HepG2 (cell line): ENCODE measurements around the gene GFRA1. TPM values are rescaled to one million over a fixed set of nuclear protein-coding genes. Genes with fewer than 3 reads are reported as not detected.

ENCODE experiments used
- ATAC-seq: fragments of 200-7000 bp; cut with Tn5 transposase; 3 replicates; pipeline ENCODE4 v1.9.1; 2020; ENCODE audit warnings: mild to moderate bottlenecking, moderate library complexity
- BruUV-seq: library from RNA; stranded (reverse); fragments of 400-500 nt; replicated peaks from 2 replicates; lab custom pipeline; 2021; lab: Mats Ljungman, UMichigan
- CTCF ChIA-PET: fragments of 300-600 bp; formaldehyde crosslinking; extraction: SDS; loops from one replicate; lab custom pipeline; 2021; ENCODE audit warnings: low total read pairs, inconsistent platforms, low intra/inter-chr PET ratio; lab: Yijun Ruan, JAX
- POLR2A ChIA-PET: fragments of 350-600 bp; sonication (Branson Sonifier 250); formaldehyde crosslinking; loops from one replicate; lab custom pipeline; 2020; ENCODE audit warnings: antibody characterized with exemption, inconsistent platforms; lab: Yijun Ruan, JAX
- DNase-seq: peaks from one replicate; pipeline ENCODE4 v3.0.0-alpha.2; 2015; ENCODE audit warnings: low spot score
- FAIRE-seq: peaks from 3 replicates; lab custom pipeline; 2011; peaks lifted over from hg19 to GRCh38; lab: Jason Lieb, UNC
- H2AFZ ChIP-seq: one replicate; pipeline ENCODE4 v1.6.1; 2011; ENCODE audit warnings: low read length, inconsistent platforms
- H3K27ac ChIP-seq: fragments of 300-600 bp; 3 replicates; pipeline ENCODE4 v1.8.0; 2011; ENCODE audit warnings: mixed run types, mild to moderate bottlenecking, mixed read lengths, low read length, inconsistent platforms; ENCODE audit not compliant: insufficient read depth; ENCODE audit errors: extremely low read length
- H3K27me3 ChIP-seq, 2 experiments: fragments of 200-600 bp in 1 of 2; 2 replicates in 1 of 2; 3 replicates in 1 of 2; pipeline versions ENCODE4 v1.6.0 to v1.8.0; 2011; ENCODE audit warnings: low read length in 2 of 2, mild to moderate bottlenecking in 2 of 2, moderate library complexity in 2 of 2, inconsistent platforms in 1 of 2; ENCODE audit not compliant: insufficient read depth in 2 of 2, control insufficient read depth in 1 of 2
- H3K36me3 ChIP-seq, 2 experiments: fragments of 200-600 bp in 1 of 2; replicated peaks in 1 of 2; 2 replicates in 1 of 2; 3 replicates in 1 of 2; pipeline versions ENCODE4 v1.5.1 to v1.8.0; 2011; ENCODE audit warnings: low read length in 2 of 2, inconsistent platforms in 1 of 2; ENCODE audit not compliant: insufficient read depth in 2 of 2, control insufficient read depth in 1 of 2
- H3K4me1 ChIP-seq: 2 replicates; pipeline ENCODE4 v1.5.1; 2012; ENCODE audit warnings: low read length, inconsistent platforms; ENCODE audit not compliant: insufficient read depth
- H3K4me2 ChIP-seq: 2 replicates; pipeline ENCODE4 v1.6.0; 2011; ENCODE audit warnings: low read depth, low read length, inconsistent platforms
- H3K4me3 ChIP-seq, 3 experiments: fragments of 200-600 bp in 1 of 3; sonication (generic), shearing (Covaris generic) in 1 of 3; replicated peaks in 1 of 3; 2 replicates each; pipeline ENCODE4 v1.5.1; 2011 to 2016; ENCODE audit warnings: low read length in 3 of 3, inconsistent platforms in 2 of 3, low read depth in 2 of 3, mild to moderate bottlenecking in 2 of 3, control low read depth in 1 of 3, mixed read lengths in 1 of 3; ENCODE audit not compliant: insufficient read depth in 1 of 3
- H3K79me2 ChIP-seq: one replicate; pipeline ENCODE4 v1.6.1; 2011; ENCODE audit warnings: low read length, inconsistent platforms; ENCODE audit not compliant: insufficient read depth
- H3K9ac ChIP-seq: 2 replicates; pipeline ENCODE4 v1.6.0; 2011; ENCODE audit warnings: mild to moderate bottlenecking, low read depth, low read length, inconsistent platforms; ENCODE audit not compliant: insufficient read depth
- H3K9me3 ChIP-seq: 2 replicates; pipeline ENCODE4 v1.5.1; 2012; ENCODE audit warnings: mild to moderate bottlenecking, low read length
- H4K20me1 ChIP-seq: 2 replicates; pipeline ENCODE4 v1.6.0; 2011; ENCODE audit warnings: inconsistent platforms, mild to moderate bottlenecking, low read length, moderate library complexity; ENCODE audit not compliant: insufficient read depth
- AGO1 ChIP-seq: fragments of 200-400 bp; formaldehyde crosslinking; IDR thresholded peaks from 2 replicates; pipeline ENCODE4 v1.6.1; 2017; ENCODE audit warnings: mild to moderate bottlenecking, low read depth, low read length, moderate library complexity; ENCODE audit not compliant: poor library complexity, severe bottlenecking
- MTF2 ChIP-seq: sonication (generic); formaldehyde crosslinking; IDR thresholded peaks from 2 replicates; pipeline ENCODE4 v1.5.0; 2020; ENCODE audit warnings: missing genetic modification reagents, borderline replicate concordance
- RORA ChIP-seq: sonication (generic); formaldehyde crosslinking; IDR thresholded peaks from 2 replicates; pipeline ENCODE4 v1.5.0; 2020; ENCODE audit warnings: mild to moderate bottlenecking, missing genetic modification reagents, moderate library complexity
- TEAD2 ChIP-seq: sonication (generic); formaldehyde crosslinking; IDR thresholded peaks from 2 replicates; pipeline ENCODE4 v1.9.0; 2021; ENCODE audit warnings: missing genetic modification reagents
- YEATS4 ChIP-seq: sonication (generic); formaldehyde crosslinking; IDR thresholded peaks from 2 replicates; pipeline ENCODE4 v1.4.0; 2020; ENCODE audit warnings: missing genetic modification reagents, borderline replicate concordance
- ZNF12 ChIP-seq: sonication (generic); formaldehyde crosslinking; IDR thresholded peaks from 2 replicates; pipeline ENCODE4 v1.5.0; 2020; ENCODE audit warnings: missing genetic modification reagents
- ZNF296 ChIP-seq: sonication (generic); formaldehyde crosslinking; conservative IDR thresholded peaks from 2 replicates; pipeline ENCODE4 v1.5.0; 2020; ENCODE audit warnings: mild to moderate bottlenecking, missing genetic modification reagents
- ZNF766 ChIP-seq: sonication (generic); formaldehyde crosslinking; IDR thresholded peaks from 2 replicates; pipeline ENCODE4 v1.5.0; 2020; ENCODE audit warnings: missing genetic modification reagents, borderline replicate concordance
- ZZZ3 ChIP-seq: sonication (generic); formaldehyde crosslinking; IDR thresholded peaks from 2 replicates; pipeline ENCODE4 v1.4.0; 2020; ENCODE audit warnings: missing genetic modification reagents, mild to moderate bottlenecking, borderline replicate concordance
- WGBS: methylation state at CpG from one replicate; pipeline ENCODE4 v1.1.6; 2017; ENCODE audit warnings: low lambda C conversion rate; 5-methylcytosine and 5-hydroxymethylcytosine counted together
- in situ Hi-C: cut with HindIII; loops from 2 replicates; pipeline ENCODE4 v1.10.0; 2017; ENCODE audit warnings: low pct_unique_long_range_greater_than_20kb; ENCODE audit not compliant: extremely low pct_ligation_motif_present
- intact Hi-C: fragments of 100-400 bp; cut with micrococcal nuclease; formaldehyde crosslinking; loops from one replicate; pipeline ENCODE4 v1.10.0; 2022; ENCODE audit not compliant: unreplicated experiment
- polyA plus RNA-seq, 8 experiments: library from polyadenylated mRNA; depleted of rRNA in 3 of 8; stranded (reverse) in 7 of 8; unstranded in 1 of 8; fragments of >200 nt; fragmentation: Illumina TruSeq in 4 of 8; extraction: Trizol in 4 of 8; gene quantifications; 2 replicates each; pipeline versions ENCODE4 v1.2.1 to v1.2.3, GENCODE V29; 2011 to 2016; ENCODE audit warnings: low read depth in 4 of 8, missing spikeins in 1 of 8, mixed read lengths in 1 of 8; ENCODE audit not compliant: insufficient read depth in 1 of 8
- total RNA-seq, 5 experiments: library from RNA; depleted of rRNA; stranded (reverse); fragments of >200 nt; fragmentation: Illumina TruSeq; extraction: Trizol; gene quantifications; 2 replicates each; pipeline ENCODE4 v1.2.3, GENCODE V29; 2016; ENCODE audit warnings: low read depth in 1 of 5
- TF ChIP-seq, protein P1 (sequence below): sonication (generic); formaldehyde crosslinking; IDR thresholded peaks from 2 replicates; pipeline ENCODE4 v1.8.0; 2022; ENCODE audit warnings: missing genetic modification reagents, low read depth, mild to moderate bottlenecking, borderline replicate concordance

GFRA1 gene
- total and polyA plus RNA-seq, 2 of the 13 experiments (the other 11 are each of a cell fraction or from before 2014, with no cell fraction given), result not detected

DNA sequence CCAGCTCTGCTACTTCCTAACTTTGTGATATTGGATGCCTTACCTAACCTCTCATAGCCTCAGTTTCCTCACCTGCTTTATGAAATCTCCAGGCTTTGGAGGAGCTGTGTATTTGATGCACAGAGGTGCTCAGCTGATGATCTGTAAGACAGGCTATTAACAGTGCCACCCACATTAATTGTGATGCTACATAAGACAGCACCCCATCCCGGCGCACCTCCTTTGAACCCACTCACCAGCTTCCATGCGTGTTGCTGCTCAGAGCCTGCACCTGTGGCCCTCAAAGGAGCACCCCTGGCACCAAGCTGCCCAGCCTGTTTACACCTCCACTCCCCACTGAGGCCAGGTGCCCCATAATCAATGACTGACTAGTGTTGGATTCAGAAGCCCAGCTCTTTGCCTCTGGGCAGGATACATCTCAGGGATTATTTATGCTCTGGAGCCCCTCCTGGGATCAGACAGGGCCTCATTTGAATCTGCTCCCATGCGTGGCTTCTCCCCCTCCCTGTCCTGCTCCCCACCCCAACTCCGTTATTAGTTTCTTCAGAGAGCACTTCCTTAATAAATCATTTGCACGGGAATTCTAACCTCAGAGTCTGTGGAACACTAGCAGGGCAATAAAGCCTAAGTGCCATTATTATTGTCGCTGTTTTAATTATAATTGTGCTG lies 87.7 kb downstream of the GFRA1 start (continued):
- no peak for TF ChIP-seq ZZZ3 (CRISPR knock-in tag)
- TF ChIP-seq, protein P1, sequence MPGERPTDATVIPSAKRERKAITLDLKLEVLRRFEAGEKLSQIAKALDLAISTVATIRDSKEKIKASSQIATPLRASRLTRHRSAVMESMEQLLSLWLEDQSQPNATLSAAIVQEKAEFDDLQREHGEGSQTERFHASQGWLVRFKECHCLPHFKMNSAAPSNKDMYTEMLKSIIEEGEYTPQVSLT (CRISPR knock-in tag), result no peak
- TF ChIP-seq ZNF296 (CRISPR knock-in tag), result no peak
- no peak for TF ChIP-seq MTF2 (CRISPR knock-in tag)
- TF ChIP-seq, all 625 proteins: peak for 0

DNA sequence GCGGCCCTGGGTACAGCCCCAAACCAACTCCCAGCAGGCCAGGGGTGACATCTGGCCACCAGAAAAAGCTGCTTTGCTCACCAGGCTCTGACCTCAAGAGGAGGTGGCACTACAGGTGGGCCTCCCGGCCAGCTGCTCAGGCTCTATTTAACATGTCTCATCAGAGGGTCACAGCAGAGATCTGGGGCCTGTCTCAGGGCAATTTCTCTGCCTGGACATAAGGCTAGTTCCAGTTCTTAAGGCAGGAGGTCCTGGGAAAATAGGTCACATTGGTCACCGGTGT lies 88.6 kb downstream of the GFRA1 start:
- Histone ChIP-seq H3K4me2 (no peak overlapping the region), H3K9ac (no peak overlapping the region), H3K9me3 (no peaks in the 10 kb centered on the region), H3K4me3 (no peak overlapping the region), H3K27me3 (no peaks in the 10 kb centered on the region), H4K20me1 (no peaks in the 10 kb centered on the region), H3K4me1 (no peaks in the 10 kb centered on the region), H3K36me3 (no peaks in the 10 kb centered on the region), H2AFZ (no peak overlapping the region), H3K79me2 (no peaks in the 10 kb centered on the region), H3K27ac (no peak overlapping the region)
- no peak for DNase-seq
- TF ChIP-seq TEAD2 (CRISPR knock-in tag) (no peak), YEATS4 (no peak), ZNF12 (no peak), ZNF766 (CRISPR knock-in tag) (no peak), RORA (no peak), AGO1 (no peak)
- no peak for ATAC-seq
- intact Hi-C loops (no loop called here), in situ Hi-C loops (no loop called here)
- FAIRE-seq, result no peak
- ChIA-PET CTCF (no interaction called here), POLR2A (no interaction called here)
- no TSS peak for BruUV-seq
- WGBS, result no CpG with 5 or more reads among the region's 3 CpGs
